Uterus (tissue), 4 donors: ENCODE measurements around the gene HTT-AS. TPM values are rescaled to one million over a fixed set of nuclear protein-coding genes. Genes with fewer than 3 reads are reported as not detected.

Source experiments
- DNase-seq, 2 donors: peaks; one replicate each; pipeline ENCODE4 v3.0.0-alpha.2; 2019 to 2020
- H3K27ac ChIP-seq, 2 donors: fragments of 200-600 bp; sonication (generic); 1 replicate in 1 of 2; 2 replicates in 1 of 2; pipeline ENCODE4 v1.5.1; 2016 to 2018
- H3K27me3 ChIP-seq, 2 donors: fragments of 200-600 bp; sonication (generic); one replicate each; pipeline ENCODE4 v1.5.1; 2018 to 2019; ENCODE audit warnings: control low read depth in 1 of 2
- H3K36me3 ChIP-seq, 2 donors: fragments of 200-600 bp; sonication (generic); one replicate each; pipeline ENCODE4 v1.5.1; 2019; ENCODE audit warnings: control low read depth in 1 of 2
- H3K4me1 ChIP-seq, 2 donors: fragments of 200-600 bp; sonication (generic); one replicate each; pipeline ENCODE4 v1.5.1; 2018 to 2019; ENCODE audit warnings: control low read depth in 1 of 2
- H3K4me3 ChIP-seq, 2 donors: fragments of 200-600 bp; sonication (generic); 1 replicate in 1 of 2; 2 replicates in 1 of 2; pipeline ENCODE4 v1.5.1; 2018 to 2019; ENCODE audit warnings: mild to moderate bottlenecking in 1 of 2
- H3K9me3 ChIP-seq, 2 donors: fragments of 200-600 bp; sonication (generic); one replicate each; pipeline ENCODE4 v1.5.1; 2019; ENCODE audit warnings: control low read depth in 1 of 2
- CTCF ChIP-seq, 4 experiments: fragments of 200-600 bp in 2 of 4; fragments of 450-650 bp in 2 of 4; sonication (generic) in 2 of 4; IDR thresholded peaks; one replicate each; pipeline ENCODE4 v1.5.1; 2016 to 2019; ENCODE audit warnings: antibody characterized with exemption in 4 of 4, mild to moderate bottlenecking in 2 of 4, moderate library complexity in 1 of 4
- POLR2A ChIP-seq, 2 donors: fragments of 450-650 bp; IDR thresholded peaks; one replicate each; pipeline ENCODE4 v1.6.1; 2016; ENCODE audit warnings: antibody characterized with exemption in 2 of 2, mild to moderate bottlenecking in 1 of 2, moderate library complexity in 1 of 2
- intact Hi-C: fragments of 100-400 bp; cut with DNase I; formaldehyde crosslinking; loops from one replicate; pipeline ENCODE4 v1.15.1; 2023; ENCODE audit warnings: low total_unique reads
- total RNA-seq, 4 donors: library from RNA; depleted of rRNA in 3 of 4; stranded (reverse); fragments of >200 nt in 3 of 4; gene quantifications; one replicate each; pipeline versions ENCODE4 v1.1.0 to v1.2.4, GENCODE V29; 2014 to 2023
- donor health status: DM: yes; HTN: yes; CAD: no.

The HTT-AS gene
- total RNA-seq, 4 donors from 2014 or later: not detected

- no peaks in the 10 kb centered on the region for H3K27me3 ChIP-seq
- intact Hi-C loops: no loop called here
- H3K9me3 ChIP-seq: no peaks in the 10 kb centered on the region
- no peaks in the 10 kb centered on the region for H3K36me3 ChIP-seq
- H3K4me1 ChIP-seq: no peaks in the 10 kb centered on the region
- no peak overlapping the region for H3K27ac ChIP-seq
- DNase-seq: no peak
- H3K4me3 ChIP-seq: no peak overlapping the region
- no peak for TF ChIP-seq POLR2A (IDR thresholded peaks at IDR 0.05)
- TF ChIP-seq CTCF (IDR thresholded peaks at IDR 0.05): no peak
Observed at GRCh38 chr4:3035674-3036073, 38.7 kb downstream of the HTT-AS start.

GRCh38 chr4:3035249-3035648 lies 39.1 kb downstream of the HTT-AS start:
- Histone ChIP-seq H3K36me3 (no peaks in the 10 kb centered on the region), H3K27me3 (no peaks in the 10 kb centered on the region), H3K9me3 (no peaks in the 10 kb centered on the region), H3K4me1 (no peaks in the 10 kb centered on the region), H3K27ac (no peak overlapping the region), H3K4me3 (no peak overlapping the region)
- intact Hi-C loops: no loop called here
- DNase-seq: no peak
- no peak for TF ChIP-seq POLR2A (IDR thresholded peaks at IDR 0.05)
- no peak for TF ChIP-seq CTCF (IDR thresholded peaks at IDR 0.05)

- Histone ChIP-seq H3K4me1 (no peaks in the 10 kb centered on the region), H3K27me3 (no peaks in the 10 kb centered on the region), H3K27ac (no peak overlapping the region), H3K4me3 (no peak overlapping the region), H3K9me3 (no peaks in the 10 kb centered on the region), H3K36me3 (no peaks in the 10 kb centered on the region)
- intact Hi-C loops: no loop called here
- DNase-seq: no peak
- TF ChIP-seq POLR2A (IDR thresholded peaks at IDR 0.05): no peak
- no peak for TF ChIP-seq CTCF (IDR thresholded peaks at IDR 0.05)
Observed at GRCh38 chr4:3034231-3034630, 40.1 kb downstream of the HTT-AS start.

- intact Hi-C loops: no loop called here
Observed at GRCh38 chr4:3031357-3032082, 42.8 kb downstream of the HTT-AS start.

More at GRCh38 chr4:3031357-3032082, 42.8 kb downstream of the HTT-AS start:
- no peak for DNase-seq
- no peak for TF ChIP-seq CTCF (IDR thresholded peaks at IDR 0.05)
- no peak for TF ChIP-seq POLR2A (IDR thresholded peaks at IDR 0.05)
- Histone ChIP-seq H3K4me3 (no peak overlapping the region), H3K4me1 (no peaks in the 10 kb centered on the region), H3K27me3 (no peaks in the 10 kb centered on the region), H3K9me3 (no peaks in the 10 kb centered on the region), H3K36me3 (no peaks in the 10 kb centered on the region), H3K27ac (no peak overlapping the region)
